Astrocyte (in vitro differentiated cells and primary cell): ENCODE data around the gene ZFYVE28. TPM values are rescaled to one million over a fixed set of nuclear protein-coding genes. Genes with fewer than 3 reads are reported as not detected.

Experiments used
- DNase-seq: peaks from one replicate; pipeline ENCODE4 v3.0.0-alpha.2; 2010; ENCODE audit warnings: low read depth
- FAIRE-seq: peaks from 2 replicates; lab custom pipeline; 2011; peaks lifted over from hg19 to GRCh38; lab: Jason Lieb, UNC
- H2AFZ ChIP-seq: 2 replicates; pipeline ENCODE4 v1.6.0; 2012; ENCODE audit warnings: low read depth, low read length, inconsistent platforms
- H3K27ac ChIP-seq: 2 replicates; pipeline ENCODE4 v1.5.1; 2011; ENCODE audit warnings: low read depth, low read length, inconsistent platforms
- H3K27me3 ChIP-seq: 2 replicates; pipeline ENCODE4 v1.6.0; 2011; ENCODE audit warnings: low read length, inconsistent platforms; ENCODE audit not compliant: insufficient read depth
- H3K36me3 ChIP-seq: 2 replicates; pipeline ENCODE4 v1.5.1; 2011; ENCODE audit warnings: low read length, inconsistent platforms; ENCODE audit not compliant: insufficient read depth
- H3K4me1 ChIP-seq: 2 replicates; pipeline ENCODE4 v1.5.1; 2011; ENCODE audit warnings: low read length, inconsistent platforms; ENCODE audit not compliant: insufficient read depth
- H3K4me2 ChIP-seq: 2 replicates; pipeline ENCODE4 v1.6.0; 2012; ENCODE audit warnings: low read length, inconsistent platforms
- H3K4me3 ChIP-seq: 2 replicates; pipeline ENCODE4 v1.5.1; 2011; ENCODE audit warnings: low read depth, mild to moderate bottlenecking, low read length, inconsistent platforms; ENCODE audit not compliant: insufficient read depth
- H3K79me2 ChIP-seq: 2 replicates; pipeline ENCODE4 v1.6.0; 2012; ENCODE audit warnings: mild to moderate bottlenecking, low read length, inconsistent platforms; ENCODE audit not compliant: insufficient read depth
- H3K9ac ChIP-seq: 2 replicates; pipeline ENCODE4 v1.6.0; 2012; ENCODE audit warnings: mild to moderate bottlenecking, low read length, inconsistent platforms
- H3K9me3 ChIP-seq: 2 replicates; pipeline ENCODE4 v1.5.1; 2012; ENCODE audit warnings: low read depth, mild to moderate bottlenecking, low read length, inconsistent platforms; ENCODE audit not compliant: insufficient read depth
- H4K20me1 ChIP-seq: 2 replicates; pipeline ENCODE4 v1.6.0; 2012; ENCODE audit warnings: low read length, inconsistent platforms; ENCODE audit not compliant: insufficient read depth
- H3K27ac Mint-ChIP-seq: one replicate; pipeline ENCODE4 v1.8.0; 2021; ENCODE audit warnings: mild to moderate bottlenecking, mixed read lengths; ENCODE audit not compliant: unreplicated experiment
- H3K27me3 Mint-ChIP-seq: one replicate; pipeline ENCODE4 v1.8.0; 2021; ENCODE audit warnings: low read depth, mixed read lengths; ENCODE audit not compliant: unreplicated experiment
- H3K36me3 Mint-ChIP-seq: one replicate; pipeline ENCODE4 v1.8.0; 2021; ENCODE audit warnings: low read depth, mixed read lengths; ENCODE audit not compliant: unreplicated experiment
- H3K4me1 Mint-ChIP-seq: one replicate; pipeline ENCODE4 v1.8.0; 2021; ENCODE audit warnings: low read depth, mixed read lengths; ENCODE audit not compliant: unreplicated experiment
- H3K4me3 Mint-ChIP-seq: one replicate; pipeline ENCODE4 v1.8.0; 2021; ENCODE audit warnings: mild to moderate bottlenecking, moderate library complexity, mixed read lengths; ENCODE audit not compliant: unreplicated experiment
- H3K9me3 Mint-ChIP-seq: one replicate; pipeline ENCODE4 v1.8.0; 2021; ENCODE audit warnings: mild to moderate bottlenecking, mixed read lengths; ENCODE audit not compliant: unreplicated experiment
- EZH2 ChIP-seq: IDR thresholded peaks from 2 replicates; pipeline ENCODE4 v1.6.1; 2012; ENCODE audit warnings: mild to moderate bottlenecking, low read length, inconsistent platforms; ENCODE audit not compliant: insufficient read depth
- total RNA-seq: library from RNA; stranded (reverse); gene quantifications from 2 replicates; pipeline ENCODE4 v1.2.1, GENCODE V29; 2021
- TF ChIP-seq, protein P1 (sequence below): IDR thresholded peaks from 2 replicates; pipeline ENCODE4 v1.5.1; 2011; ENCODE audit warnings: low read depth, mild to moderate bottlenecking, inconsistent platforms, low read length, moderate library complexity; ENCODE audit not compliant: insufficient read depth

Gene ZFYVE28
- total RNA-seq, 1 donor from 2014 or later: 0.68 TPM

DNA sequence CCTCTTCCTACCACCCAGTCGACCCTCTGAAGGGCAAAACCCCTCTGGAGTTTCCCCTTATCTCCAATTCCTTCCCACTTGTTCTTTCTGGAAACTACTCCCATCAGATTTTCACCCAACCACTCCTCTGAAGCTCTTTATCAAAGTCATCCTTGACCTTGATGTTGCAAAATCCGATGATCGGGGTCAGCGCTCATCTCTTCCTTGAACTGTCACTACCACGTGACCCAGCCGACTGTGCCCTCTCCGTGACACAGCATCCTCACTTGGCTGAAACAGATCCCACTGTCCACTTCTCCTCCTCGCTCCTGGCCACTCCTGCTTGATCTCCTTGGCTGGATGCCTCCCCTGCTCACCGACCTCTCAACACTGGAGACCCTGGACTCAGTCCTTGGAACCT, 1.4 kb upstream of the ZFYVE28 start:
- Histone ChIP-seq H2AFZ (no peak overlapping the region), H3K36me3 (no peaks in the 10 kb centered on the region), H3K27me3 (peaks cover 58% of the 10 kb centered on the region), H3K9me3 (no peaks in the 10 kb centered on the region), H3K9ac (no peak overlapping the region), H3K4me1 (peaks cover 14% of the 10 kb centered on the region), H3K79me2 (no peaks in the 10 kb centered on the region), H3K27ac (no peak overlapping the region), H4K20me1 (peaks cover 6% of the 10 kb centered on the region), H3K4me3 (no peak overlapping the region), H3K4me2 (no peak overlapping the region)
- peaks cover 72% of the 10 kb centered on the region for H3K27me3 Mint-ChIP-seq
- DNase-seq (no peak), FAIRE-seq (no peak)
- peaks cover 3% of the 10 kb centered on the region for H3K4me1 Mint-ChIP-seq
- H3K36me3 Mint-ChIP-seq: no peaks in the 10 kb centered on the region
- peaks cover 10% of the 10 kb centered on the region for H3K9me3 Mint-ChIP-seq
- H3K27ac Mint-ChIP-seq: peak overlapping the region; percentile 34
- peak overlapping the region; percentile 86 for H3K4me3 Mint-ChIP-seq
- TF ChIP-seq EZH2: no peak
- TF ChIP-seq, protein P1, sequence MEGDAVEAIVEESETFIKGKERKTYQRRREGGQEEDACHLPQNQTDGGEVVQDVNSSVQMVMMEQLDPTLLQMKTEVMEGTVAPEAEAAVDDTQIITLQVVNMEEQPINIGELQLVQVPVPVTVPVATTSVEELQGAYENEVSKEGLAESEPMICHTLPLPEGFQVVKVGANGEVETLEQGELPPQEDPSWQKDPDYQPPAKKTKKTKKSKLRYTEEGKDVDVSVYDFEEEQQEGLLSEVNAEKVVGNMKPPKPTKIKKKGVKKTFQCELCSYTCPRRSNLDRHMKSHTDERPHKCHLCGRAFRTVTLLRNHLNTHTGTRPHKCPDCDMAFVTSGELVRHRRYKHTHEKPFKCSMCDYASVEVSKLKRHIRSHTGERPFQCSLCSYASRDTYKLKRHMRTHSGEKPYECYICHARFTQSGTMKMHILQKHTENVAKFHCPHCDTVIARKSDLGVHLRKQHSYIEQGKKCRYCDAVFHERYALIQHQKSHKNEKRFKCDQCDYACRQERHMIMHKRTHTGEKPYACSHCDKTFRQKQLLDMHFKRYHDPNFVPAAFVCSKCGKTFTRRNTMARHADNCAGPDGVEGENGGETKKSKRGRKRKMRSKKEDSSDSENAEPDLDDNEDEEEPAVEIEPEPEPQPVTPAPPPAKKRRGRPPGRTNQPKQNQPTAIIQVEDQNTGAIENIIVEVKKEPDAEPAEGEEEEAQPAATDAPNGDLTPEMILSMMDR: no peak

GRCh38 chr4:2418650-2419571, 466 bp upstream of the ZFYVE28 start, which contains the start of gene CFAP99:
TSS of gene CFAP99 (plus strand) at chr4:2418955.
- H3K36me3 Mint-ChIP-seq: no peaks in the 10 kb centered on the region
- no peak within 1 kb of the TSS for H3K27ac ChIP-seq
- no peak for FAIRE-seq

More at GRCh38 chr4:2418650-2419571, 466 bp upstream of the ZFYVE28 start, which contains the start of gene CFAP99:
- Mint-ChIP-seq H3K4me3 (peak within 1 kb of the TSS; percentile 86), H3K27ac (peak within 1 kb of the TSS; percentile 34), H3K27me3 (peaks cover 76% of the 10 kb centered on the region), H3K9me3 (peaks cover 10% of the 10 kb centered on the region), H3K4me1 (no peaks in the 10 kb centered on the region)
- Histone ChIP-seq H3K27me3 (peaks cover 64% of the 10 kb centered on the region), H3K4me1 (peaks cover 16% of the 10 kb centered on the region), H3K79me2 (no peaks in the 10 kb centered on the region), H3K36me3 (no peaks in the 10 kb centered on the region), H4K20me1 (peaks cover 6% of the 10 kb centered on the region), H3K4me3 (peak within 1 kb of the TSS; percentile 58), H2AFZ (peak within 1 kb of the TSS; percentile 80), H3K4me2 (peak within 1 kb of the TSS; percentile 97), H3K9me3 (no peaks in the 10 kb centered on the region), H3K9ac (peak within 1 kb of the TSS; percentile 44)
- TF ChIP-seq EZH2: peak; percentile 61
- TF ChIP-seq, protein P1: no peak
- peak; percentile 72 for DNase-seq
